Body of pancreas (tissue), 4 donors: ENCODE results near the gene CERK.

Experiments
- CTCF ChIP-seq, 7 experiments: fragments of 450-650 bp in 4 of 7; fragments of 200-600 bp in 3 of 7; sonication (generic) in 3 of 7; IDR thresholded peaks; one replicate each; pipeline ENCODE4 v1.5.1; 2016 to 2019; ENCODE audit warnings: antibody characterized with exemption in 7 of 7
- POLR2A ChIP-seq, 3 donors: fragments of 450-650 bp; IDR thresholded peaks; one replicate each; pipeline ENCODE4 v1.6.1; 2016; ENCODE audit warnings: antibody characterized with exemption in 3 of 3, mild to moderate bottlenecking in 2 of 3

DNA sequence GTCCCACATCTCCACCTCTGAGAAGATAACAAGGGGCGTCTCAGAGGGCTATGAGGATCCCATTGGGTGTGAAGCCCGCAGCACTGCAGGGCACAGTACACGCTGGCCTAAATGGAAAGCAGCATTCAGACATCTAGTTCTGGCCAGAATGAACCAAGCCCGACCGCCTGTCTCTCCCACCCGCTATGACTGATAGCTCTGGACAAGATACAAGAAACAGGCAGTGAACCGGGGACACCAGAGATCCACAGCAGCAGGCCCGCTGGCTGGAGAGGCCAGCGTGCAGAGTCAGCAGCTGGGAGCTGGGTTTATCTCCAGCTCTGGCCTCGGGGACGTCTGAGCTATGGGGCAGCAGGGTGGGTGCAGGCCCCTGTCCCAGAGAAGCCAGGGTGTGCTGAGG lies 9.6 kb downstream of the CERK start:
- no peak for TF ChIP-seq CTCF (IDR thresholded peaks at IDR 0.05)
- no peak for TF ChIP-seq POLR2A (IDR thresholded peaks at IDR 0.05)
